Activated naive CD8-positive, alpha-beta T cell treated with anti-CD3 and anti-CD28 coated beads, Interleukin-2, amount 10 ng/mL, durations not matched to agents 7 days and 5 days (primary cell): ENCODE measurements around the gene LOC101059915.
A peak's percentile ranks its signal among the peaks of the same experiment; 100 is the strongest.
"Not testable (repeated sequence)": the region's sequence is repeated elsewhere in the genome, so short reads cannot be mapped to it uniquely, and the experiment has no call there.

Experiments used
- ATAC-seq: fragments of 150-1000 bp; cut with Tn5 transposase; one replicate; pipeline ENCODE4 v1.10.0; 2021; ENCODE audit warnings: low read depth, moderate library complexity
- POLR2A ChIA-PET: fragments of 350-600 bp; sonication (Branson Sonifier 250); formaldehyde crosslinking; loops from one replicate; lab custom pipeline; 2021; ENCODE audit warnings: antibody characterized with exemption; lab: Charles Lee
- DNase-seq: peaks from one replicate; pipeline ENCODE4 v3.0.0; 2021
- H3K27ac Mint-ChIP-seq: one replicate; pipeline ENCODE4 v1.8.0; 2022; ENCODE audit warnings: mild to moderate bottlenecking, mixed read lengths
- H3K27me3 Mint-ChIP-seq: one replicate; pipeline ENCODE4 v1.8.0; 2022; ENCODE audit warnings: mild to moderate bottlenecking, moderate library complexity, mixed read lengths
- H3K36me3 Mint-ChIP-seq: one replicate; pipeline ENCODE4 v1.8.0; 2021; ENCODE audit warnings: mild to moderate bottlenecking, mixed read lengths
- H3K4me1 Mint-ChIP-seq: one replicate; pipeline ENCODE4 v1.8.0; 2021; ENCODE audit warnings: mixed read lengths
- H3K4me3 Mint-ChIP-seq: one replicate; pipeline ENCODE4 v1.8.0; 2022; ENCODE audit warnings: mild to moderate bottlenecking, moderate library complexity, mixed read lengths
- H3K9me3 Mint-ChIP-seq: one replicate; pipeline ENCODE4 v1.8.0; 2021; ENCODE audit warnings: mixed read lengths

LOC101059915 gene

DNA sequence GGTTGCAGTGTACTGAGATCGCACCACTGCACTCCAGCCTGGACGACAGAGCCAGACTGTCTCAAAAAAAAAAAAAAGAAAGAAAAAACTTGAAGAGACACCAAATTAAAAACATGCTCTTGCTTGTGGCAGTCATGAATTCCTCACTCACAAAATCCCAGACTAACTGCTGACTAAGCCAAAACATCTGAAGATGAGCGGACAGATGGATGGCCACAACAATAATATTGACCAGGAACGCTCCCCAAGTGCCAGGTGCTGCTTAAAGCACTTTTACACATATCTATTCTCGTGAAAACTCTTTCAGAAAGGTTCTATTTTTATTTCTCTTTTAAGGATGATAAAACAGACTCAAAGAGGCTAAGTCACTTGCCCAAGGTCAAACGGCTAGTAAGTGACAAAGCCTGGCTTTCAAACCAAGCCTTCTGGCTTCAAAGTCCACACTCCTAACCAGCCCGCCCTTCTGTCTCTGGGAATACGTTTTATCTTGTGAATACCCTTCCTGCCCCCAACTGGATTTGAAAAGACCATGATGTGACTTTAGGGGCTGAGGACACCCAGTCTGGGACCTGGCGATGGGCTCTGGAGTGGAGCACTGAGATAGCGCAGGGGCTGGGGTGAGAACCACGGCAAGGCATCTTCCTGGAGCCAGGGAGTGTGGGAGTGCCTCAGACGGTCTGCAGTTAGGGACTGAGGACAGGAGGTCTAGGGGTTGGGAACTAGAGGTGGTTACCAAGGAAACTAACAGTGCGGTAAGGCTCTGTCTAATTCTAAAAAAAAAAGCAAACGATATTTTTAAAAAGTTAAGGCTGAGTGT, 39.5 kb upstream of the LOC101059915 start:
- H3K27me3 Mint-ChIP-seq, result no peaks in the 10 kb centered on the region
- peaks cover 21% of the 10 kb centered on the region for H3K4me1 Mint-ChIP-seq
- DNase-seq (no peak), ATAC-seq (no peak)
- peaks cover 2% of the 10 kb centered on the region for H3K36me3 Mint-ChIP-seq
- H3K27ac Mint-ChIP-seq, result no peak overlapping the region
- POLR2A ChIA-PET, result no interaction called here
- H3K4me3 Mint-ChIP-seq, result no peak overlapping the region
- no peaks in the 10 kb centered on the region for H3K9me3 Mint-ChIP-seq

DNA sequence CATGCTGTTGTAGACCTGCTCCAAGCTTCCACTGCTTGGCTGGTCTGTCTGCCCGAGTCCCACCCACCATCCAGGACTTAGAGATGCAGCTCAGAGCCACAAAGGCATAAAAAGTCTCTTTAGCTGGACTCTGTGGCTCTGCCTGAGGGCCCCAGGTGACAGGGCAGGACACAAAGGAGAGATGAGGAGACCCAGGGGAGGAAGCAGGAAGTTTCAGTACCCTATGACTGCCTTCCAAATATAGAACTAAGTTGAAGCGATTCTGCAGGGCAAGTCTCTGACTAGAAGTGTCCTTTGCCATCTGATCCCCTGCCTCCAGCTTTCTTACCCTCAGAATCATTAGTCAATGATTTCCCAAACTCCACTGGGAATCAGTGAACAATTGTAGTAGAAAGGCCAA, 37.9 kb upstream of the LOC101059915 start:
- H3K4me1 Mint-ChIP-seq, result peaks cover 14% of the 10 kb centered on the region
- H3K36me3 Mint-ChIP-seq, result peaks cover 2% of the 10 kb centered on the region
- POLR2A ChIA-PET, result no interaction called here
- H3K4me3 Mint-ChIP-seq, result no peak overlapping the region
- H3K27me3 Mint-ChIP-seq, result no peaks in the 10 kb centered on the region
- H3K27ac Mint-ChIP-seq, result peak overlapping the region; percentile 25
- no peak for ATAC-seq
- no peak for DNase-seq
- no peaks in the 10 kb centered on the region for H3K9me3 Mint-ChIP-seq

DNA sequence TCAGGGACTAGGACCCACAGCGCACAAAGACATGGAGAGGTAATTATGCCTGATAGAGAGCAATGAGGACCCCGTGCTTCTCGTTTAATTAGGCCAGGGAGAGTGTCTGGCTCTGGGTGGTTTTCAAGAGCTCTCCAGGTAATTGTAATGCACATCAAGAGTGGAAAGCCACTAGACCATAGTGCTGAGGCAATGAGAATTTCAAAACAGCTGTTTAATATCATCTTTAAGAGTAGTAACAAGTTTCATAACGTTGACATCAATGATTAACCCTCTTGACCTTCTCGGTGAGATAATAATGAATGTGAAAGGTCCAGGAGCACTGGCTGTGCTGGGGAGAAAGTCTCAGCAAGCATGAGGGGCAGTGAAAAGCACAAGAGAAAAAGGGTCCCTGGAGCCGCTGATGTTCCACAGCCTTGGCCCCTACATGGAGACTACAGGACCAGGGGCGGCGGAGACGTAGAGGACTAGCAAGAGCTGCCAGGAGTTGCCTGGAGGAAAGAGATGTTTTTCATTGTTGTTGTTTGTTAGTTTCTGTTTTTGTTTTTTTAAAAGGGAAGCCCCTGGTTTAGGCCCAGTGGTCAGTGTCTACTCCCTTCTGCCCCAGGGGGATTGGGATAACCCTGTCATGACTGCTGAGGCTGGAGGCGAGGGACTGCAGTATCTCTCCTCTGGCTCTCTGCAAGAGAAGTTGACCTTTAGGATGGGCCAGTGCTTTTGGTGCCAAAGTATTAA, 34.3 kb upstream of the LOC101059915 start:
- no peak for DNase-seq
- no peaks in the 10 kb centered on the region for H3K36me3 Mint-ChIP-seq
- no peak for ATAC-seq
- no peaks in the 10 kb centered on the region for H3K9me3 Mint-ChIP-seq
- H3K4me1 Mint-ChIP-seq, result peaks cover 23% of the 10 kb centered on the region
- H3K27me3 Mint-ChIP-seq, result no peaks in the 10 kb centered on the region
- POLR2A ChIA-PET, result interaction anchor here (1.4 kb wide), 1 partner anchor 11 kb away, joined by 6 read pairs; no protein-coding TSS in a partner anchor
- no peak overlapping the region for H3K27ac Mint-ChIP-seq
- no peak overlapping the region for H3K4me3 Mint-ChIP-seq

DNA sequence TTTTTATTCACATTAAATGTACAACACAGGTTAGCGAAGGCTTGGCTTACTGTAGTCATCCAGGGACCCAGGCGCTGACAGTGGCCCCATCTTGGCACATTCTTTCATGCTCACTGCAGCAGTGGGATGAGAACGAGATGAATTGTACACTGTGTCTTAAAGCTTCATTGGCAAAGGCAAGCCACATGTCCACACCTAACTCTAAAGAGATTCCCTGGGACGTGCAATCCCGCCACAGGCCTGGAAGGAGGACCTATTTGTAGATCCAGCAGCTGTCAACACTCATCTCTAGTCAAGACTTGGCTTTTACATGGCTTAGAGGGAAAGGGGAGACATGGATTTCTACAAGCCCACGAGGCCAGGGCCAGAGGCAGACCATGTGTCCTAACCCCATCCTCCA, 33.0 kb upstream of the LOC101059915 start:
- Mint-ChIP-seq H3K36me3 (no peaks in the 10 kb centered on the region), H3K27me3 (no peaks in the 10 kb centered on the region), H3K9me3 (no peaks in the 10 kb centered on the region), H3K4me1 (peaks cover 20% of the 10 kb centered on the region), H3K4me3 (no peak overlapping the region), H3K27ac (no peak overlapping the region)
- ATAC-seq (no peak), DNase-seq (no peak)
- POLR2A ChIA-PET, result interaction anchor here (1.0 kb wide), 1 partner anchor 16 kb away, joined by 3 read pairs; no protein-coding TSS in a partner anchor

DNA sequence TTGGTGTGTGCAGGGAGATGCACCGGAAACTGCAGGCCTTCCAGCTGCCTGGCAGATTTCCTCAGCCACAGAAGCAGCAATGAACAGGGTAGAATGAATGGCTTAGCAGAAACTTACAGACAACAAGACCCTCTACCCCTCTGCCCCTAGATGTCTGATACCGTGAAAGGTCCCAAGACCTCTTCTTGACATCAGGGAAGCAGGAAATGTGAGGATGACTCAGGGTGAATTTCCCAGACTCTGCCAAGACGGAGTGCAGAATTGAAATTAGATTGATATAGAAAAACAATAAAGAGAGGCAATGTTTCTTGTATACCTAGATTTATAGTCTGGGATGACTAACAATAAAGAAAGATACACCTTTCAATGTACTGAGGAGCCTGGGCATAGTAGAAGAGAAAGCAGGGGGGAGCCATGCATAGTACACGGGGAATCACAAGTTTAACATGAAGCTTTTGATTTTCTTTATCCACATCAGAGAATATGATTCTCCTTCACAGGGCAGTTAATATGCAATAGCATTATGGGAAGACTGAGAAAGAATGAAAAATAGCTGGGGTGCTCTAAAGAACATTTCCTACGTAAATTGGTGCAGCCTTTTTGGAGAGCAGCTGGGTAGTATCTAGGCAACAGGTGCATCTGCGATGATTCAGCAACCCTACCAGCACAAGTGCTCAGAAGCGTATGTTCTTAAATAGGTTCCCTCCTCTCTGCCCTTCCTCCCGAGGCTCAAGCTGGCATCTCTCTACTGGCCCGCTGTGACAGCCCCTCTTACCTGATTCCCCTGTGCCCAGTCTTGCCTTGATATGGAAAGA, 30.7 kb upstream of the LOC101059915 start:
- POLR2A ChIA-PET, result interaction anchor here (0.5 to 3.2 kb wide), 5 partner anchors 14 to 279 kb away, joined by 3 to 15 read pairs (median 4); no protein-coding TSS in a partner anchor

DNA sequence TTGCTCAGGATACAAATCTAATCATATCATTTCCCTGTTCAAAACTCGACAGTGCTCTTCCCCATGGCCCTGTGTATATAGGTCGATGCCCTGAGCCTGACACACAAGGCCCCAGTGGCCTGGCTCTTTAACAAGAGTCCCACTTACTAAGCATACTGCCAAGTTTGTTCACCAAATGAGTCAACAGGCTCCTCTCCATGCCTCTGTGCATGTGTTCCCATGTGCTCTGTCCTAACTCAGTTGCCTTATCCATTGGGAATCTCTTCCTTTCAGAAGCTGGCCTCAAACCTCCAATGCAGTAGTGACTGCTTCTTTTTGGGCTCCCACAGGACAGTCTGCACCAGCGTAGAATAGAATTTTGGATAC, 30.1 kb upstream of the LOC101059915 start:
- Mint-ChIP-seq H3K4me3 (peak overlapping the region; percentile 19), H3K27me3 (no peaks in the 10 kb centered on the region), H3K27ac (peak overlapping the region; percentile 82), H3K36me3 (peaks cover 3% of the 10 kb centered on the region), H3K4me1 (peaks cover 17% of the 10 kb centered on the region), H3K9me3 (no peaks in the 10 kb centered on the region)
- no peak for ATAC-seq
- DNase-seq, result no peak
- POLR2A ChIA-PET, result interaction anchor here (0.6 to 3.2 kb wide), 4 partner anchors 14 to 280 kb away, joined by 3 to 15 read pairs (median 5); no protein-coding TSS in a partner anchor

More for the DNA sequence above, 30.7 kb upstream of the LOC101059915 start:
- peak overlapping the region; percentile 19 for H3K4me3 Mint-ChIP-seq
- H3K36me3 Mint-ChIP-seq, result peaks cover 3% of the 10 kb centered on the region
- ATAC-seq (peak; percentile 13), DNase-seq (no peak)
- no peaks in the 10 kb centered on the region for H3K27me3 Mint-ChIP-seq
- peaks cover 17% of the 10 kb centered on the region for H3K4me1 Mint-ChIP-seq
- no peaks in the 10 kb centered on the region for H3K9me3 Mint-ChIP-seq
- peak overlapping the region; percentile 82 for H3K27ac Mint-ChIP-seq

DNA sequence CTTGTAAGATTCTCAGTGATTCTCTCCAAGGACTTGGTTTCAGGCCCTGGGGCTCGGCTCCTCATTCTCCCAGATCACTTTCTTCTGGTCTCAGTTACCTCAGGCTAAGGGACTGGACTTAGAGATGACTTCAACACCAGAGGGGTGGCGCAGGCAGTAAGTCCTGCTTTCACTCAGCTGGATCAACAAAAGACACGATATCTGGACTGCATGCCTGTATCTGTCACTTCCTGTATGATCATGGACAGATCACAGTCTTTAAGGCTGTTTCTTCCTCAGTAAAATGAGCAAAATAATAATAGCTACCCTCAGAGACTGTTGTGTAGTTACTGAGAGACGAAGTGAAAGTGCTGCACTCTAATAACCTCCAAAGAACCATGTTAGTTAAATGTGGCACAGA, 29.5 kb upstream of the LOC101059915 start:
- Mint-ChIP-seq H3K27me3 (no peaks in the 10 kb centered on the region), H3K36me3 (peaks cover 3% of the 10 kb centered on the region), H3K9me3 (no peaks in the 10 kb centered on the region), H3K27ac (no peak overlapping the region), H3K4me3 (no peak overlapping the region), H3K4me1 (peaks cover 17% of the 10 kb centered on the region)
- POLR2A ChIA-PET, result interaction anchor here (1.3 to 3.2 kb wide), 4 partner anchors 15 to 30 kb away, joined by 4 to 15 read pairs (median 6); partner anchors contain the start of gene CXCR3
- DNase-seq, result no peak
- peak; percentile 31 for ATAC-seq

DNA sequence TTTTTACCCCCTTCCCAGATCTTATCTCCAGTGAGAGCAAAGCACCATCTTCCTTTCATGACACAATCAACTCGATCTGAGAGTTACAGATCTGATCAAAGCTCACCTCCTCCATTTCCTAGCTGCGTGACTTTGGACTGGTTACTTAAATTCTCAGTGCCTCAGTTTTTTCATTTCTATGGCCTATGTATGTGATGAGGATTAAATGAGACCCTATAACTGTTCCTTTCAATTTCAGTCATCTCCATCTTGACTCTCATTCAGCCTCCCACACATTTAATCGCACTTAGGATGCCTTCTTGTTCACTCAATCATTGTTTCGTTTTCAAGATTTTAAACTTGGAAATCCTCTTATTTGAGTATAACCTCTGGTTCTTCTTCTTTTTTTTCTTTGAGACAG, 28.9 kb upstream of the LOC101059915 start:
- no peak overlapping the region for H3K27ac Mint-ChIP-seq
- no peaks in the 10 kb centered on the region for H3K9me3 Mint-ChIP-seq
- no peak overlapping the region for H3K4me3 Mint-ChIP-seq
- H3K27me3 Mint-ChIP-seq, result no peaks in the 10 kb centered on the region
- DNase-seq, result no peak
- H3K36me3 Mint-ChIP-seq, result peaks cover 3% of the 10 kb centered on the region
- H3K4me1 Mint-ChIP-seq, result peaks cover 17% of the 10 kb centered on the region
- ATAC-seq, result no peak
- POLR2A ChIA-PET, result interaction anchor here (1.4 to 3.2 kb wide), 2 partner anchors 16 to 20 kb away, joined by 5 to 15 read pairs; partner anchors contain the start of gene CXCR3

DNA sequence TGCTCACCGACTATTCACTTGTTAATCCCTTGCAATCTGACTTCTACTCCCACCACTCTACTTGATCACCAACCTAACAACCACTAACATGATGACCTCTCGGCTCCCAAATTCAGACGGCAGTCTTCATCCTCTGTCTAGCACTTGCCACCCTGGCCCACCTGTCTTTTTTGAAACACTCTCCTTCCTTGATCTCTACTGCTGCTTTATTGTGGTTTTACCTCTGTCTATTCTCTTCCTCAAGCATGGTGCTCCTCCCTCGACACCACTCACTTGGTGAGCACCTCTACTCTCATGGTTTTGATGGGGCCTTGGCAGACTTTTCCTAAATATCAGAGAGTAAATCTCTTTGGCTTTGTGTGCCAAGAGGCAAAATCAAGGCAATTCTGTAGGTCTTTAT, 27.3 kb upstream of the LOC101059915 start:
- DNase-seq (no peak), ATAC-seq (peak; percentile 69)
- POLR2A ChIA-PET, result no interaction called here
- Mint-ChIP-seq H3K9me3 (no peaks in the 10 kb centered on the region), H3K4me1 (peaks cover 15% of the 10 kb centered on the region), H3K4me3 (no peak overlapping the region), H3K27me3 (no peaks in the 10 kb centered on the region), H3K27ac (no peak overlapping the region), H3K36me3 (peaks cover 3% of the 10 kb centered on the region)

DNA sequence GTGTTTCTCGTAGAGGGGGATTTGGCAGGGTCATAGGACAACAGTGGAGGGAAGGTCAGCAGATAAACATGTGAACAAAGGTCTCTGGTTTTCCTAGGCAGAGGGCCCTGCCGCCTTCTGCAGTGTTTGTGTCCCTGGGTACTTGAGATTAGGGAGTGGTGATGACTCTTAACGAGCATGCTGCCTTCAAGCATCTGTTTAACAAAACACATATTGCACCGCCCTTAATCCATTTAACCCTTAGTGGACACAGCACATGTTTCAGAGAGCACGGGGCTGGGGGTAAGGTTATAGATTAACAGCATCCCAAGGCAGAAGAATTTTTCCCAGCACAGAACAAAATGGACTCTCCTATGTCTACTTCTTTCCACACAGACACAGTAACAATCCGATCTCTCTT, 22.9 kb upstream of the LOC101059915 start:
- ATAC-seq, H3K27ac Mint-ChIP-seq, H3K27me3 Mint-ChIP-seq, DNase-seq, POLR2A ChIA-PET, H3K4me3 Mint-ChIP-seq, H3K9me3 Mint-ChIP-seq, H3K36me3 Mint-ChIP-seq: not testable (repeated sequence)
- H3K4me1 Mint-ChIP-seq, result peaks cover 12% of the 10 kb centered on the region

DNA sequence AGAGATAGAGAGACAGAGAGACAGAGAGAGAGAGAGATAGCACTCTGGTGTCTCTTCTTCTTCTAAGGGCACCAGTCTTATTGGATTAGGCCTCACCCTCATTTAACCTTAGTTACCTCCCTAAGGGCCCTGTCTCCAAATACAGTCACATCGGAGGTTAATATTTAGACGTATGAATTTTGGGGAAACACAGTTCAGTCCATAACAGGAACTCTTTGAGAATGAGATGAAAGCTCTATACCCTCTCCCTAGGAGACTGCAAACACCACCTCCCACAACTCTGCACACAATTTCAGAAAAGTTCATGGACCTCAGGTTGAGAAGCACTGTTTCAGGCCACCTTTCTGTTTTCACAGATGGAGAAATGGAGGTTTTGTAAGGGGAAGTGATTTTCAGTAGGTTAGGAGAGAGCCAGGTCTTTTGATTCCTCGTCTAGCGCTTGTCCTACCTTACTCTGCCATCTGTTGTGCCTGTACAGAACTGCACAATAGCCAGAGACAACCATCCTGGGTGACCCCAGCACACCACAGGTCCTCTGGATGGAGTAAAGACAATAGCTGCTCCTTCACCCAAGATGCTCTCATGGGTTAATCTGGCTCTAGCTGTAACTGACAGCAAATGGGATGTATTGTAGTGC, 16.9 kb upstream of the LOC101059915 start:
- no peak for DNase-seq
- H3K4me3 Mint-ChIP-seq, result no peak overlapping the region

DNA sequence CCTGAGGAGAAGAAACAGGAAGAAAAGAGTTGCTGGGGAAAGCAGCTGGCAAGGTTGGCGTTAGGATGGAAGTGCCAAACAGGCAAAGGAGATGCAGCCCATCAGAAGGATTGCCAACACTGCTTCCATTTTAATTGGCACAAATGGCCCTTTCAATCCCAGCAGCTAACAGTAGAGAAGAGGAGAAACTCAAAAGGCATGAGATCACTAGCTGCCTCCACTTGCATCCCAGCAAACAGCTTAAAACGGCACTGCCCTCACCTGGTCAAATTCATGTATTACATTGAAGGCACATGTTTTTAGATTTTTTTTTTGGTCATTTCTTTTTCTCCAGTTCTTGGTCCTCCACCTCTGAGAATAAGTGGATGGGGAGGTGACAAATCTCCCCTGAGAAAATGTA, 14.9 kb upstream of the LOC101059915 start:
- POLR2A ChIA-PET, result interaction anchor here (0.6 to 0.7 kb wide), 2 partner anchors 68 to 101 kb away, joined by 3 read pairs; no protein-coding TSS in a partner anchor

More for the DNA sequence above, 16.9 kb upstream of the LOC101059915 start:
- Mint-ChIP-seq H3K36me3 (no peaks in the 10 kb centered on the region), H3K4me1 (peaks cover 26% of the 10 kb centered on the region), H3K9me3 (no peaks in the 10 kb centered on the region), H3K27ac (peak overlapping the region; percentile 56), H3K27me3 (no peaks in the 10 kb centered on the region)
- POLR2A ChIA-PET, result interaction anchor here (1.0 to 1.4 kb wide), 2 partner anchors 29 to 118 kb away, joined by 3 to 4 read pairs; partner anchors contain the start of gene OGT
- peak; percentile 95 for ATAC-seq

More for the DNA sequence above, 14.9 kb upstream of the LOC101059915 start:
- DNase-seq (no peak), ATAC-seq (no peak)
- H3K27me3 Mint-ChIP-seq, result no peaks in the 10 kb centered on the region
- no peak overlapping the region for H3K4me3 Mint-ChIP-seq
- H3K27ac Mint-ChIP-seq, result no peak overlapping the region
- peaks cover 2% of the 10 kb centered on the region for H3K9me3 Mint-ChIP-seq
- no peaks in the 10 kb centered on the region for H3K36me3 Mint-ChIP-seq
- peaks cover 33% of the 10 kb centered on the region for H3K4me1 Mint-ChIP-seq
